K562 (cell line): Measurements from ENCODE around the gene LTBP4. TPM values are rescaled to one million over a fixed set of nuclear protein-coding genes. Genes with fewer than 3 reads are reported as not detected.
A peak's percentile ranks its signal among the peaks of the same experiment; 100 is the strongest.

Source experiments
- DACH1 ChIP-seq: fragments of 450-650 bp; IDR thresholded peaks from 2 replicates; pipeline ENCODE4 v1.6.1; 2018; ENCODE audit not compliant: partially characterized antibody
- EP300 ChIP-seq: IDR thresholded peaks from 2 replicates; pipeline ENCODE4 v1.6.1; 2012; ENCODE audit warnings: low read length, improper control_type of control experiment
- EP400 ChIP-seq: fragments of 450-650 bp; IDR thresholded peaks from 2 replicates; pipeline ENCODE4 v1.6.1; 2017; ENCODE audit warnings: antibody characterized with exemption, mild to moderate bottlenecking, moderate library complexity
- GABPA ChIP-seq: fragments of 200-800 bp; sonication (Bioruptor generic); conservative IDR thresholded peaks from 2 replicates; pipeline ENCODE4 v1.6.1; 2016; ENCODE audit warnings: low read depth, missing genetic modification characterization, missing compliant biosample characterization
- MYC ChIP-seq, 2 experiments: fragments of 250-450 bp in 1 of 2; sonication (Bioruptor Pico) in 1 of 2; IDR thresholded peaks; 2 replicates each; pipeline versions ENCODE4 v1.5.1 to v1.6.1; 2012 to 2021; ENCODE audit warnings: low read depth in 2 of 2, borderline replicate concordance in 1 of 2, improper control_type of control experiment in 1 of 2, low read length in 1 of 2, mild to moderate bottlenecking in 1 of 2, moderate library complexity in 1 of 2
- RCOR1 ChIP-seq, 2 experiments: IDR thresholded peaks; 2 replicates each; pipeline ENCODE4 v1.6.1; 2012; ENCODE audit warnings: low read depth in 2 of 2, low read length in 2 of 2, borderline replicate concordance in 1 of 2, improper control_type of control experiment in 1 of 2
- SRF ChIP-seq, 2 experiments: fragments of 250-450, 450-650 bp in 1 of 2; sonication (Bioruptor Pico) in 1 of 2; sonication (generic) in 1 of 2; formaldehyde crosslinking; IDR thresholded peaks; 2 replicates each; pipeline versions ENCODE4 v1.5.0 to v1.5.1; 2020 to 2022; ENCODE audit warnings: mild to moderate bottlenecking in 1 of 2, missing genetic modification reagents in 1 of 2
- STAG1 ChIP-seq: sonication (generic); formaldehyde crosslinking; IDR thresholded peaks from 2 replicates; pipeline ENCODE4 v1.5.0; 2020; ENCODE audit warnings: missing genetic modification reagents, borderline replicate concordance
- STAT5A ChIP-seq: IDR thresholded peaks from 2 replicates; pipeline ENCODE4 v1.6.1; 2012; ENCODE audit warnings: low read length, inconsistent platforms, borderline replicate concordance
- TAF7 ChIP-seq: fragments of 450-650 bp; IDR thresholded peaks from 2 replicates; pipeline ENCODE4 v1.6.1; 2016; ENCODE audit warnings: missing genetic modification characterization, missing compliant biosample characterization
- TBP ChIP-seq: optimal IDR thresholded peaks from 2 replicates; pipeline ENCODE3; 2011; ENCODE audit warnings: low read depth, low read length, improper control_type of control experiment
- ZBTB1 ChIP-seq: sonication (generic); formaldehyde crosslinking; IDR thresholded peaks from 2 replicates; pipeline ENCODE4 v1.8.1; 2023; ENCODE audit warnings: missing genetic modification reagents, low read depth, mild to moderate bottlenecking, borderline replicate concordance
- ZNF146 ChIP-seq: IDR thresholded peaks from one replicate; pipeline ENCODE4 v1.6.1; 2018; ENCODE audit warnings: missing compliant biosample characterization; ENCODE audit not compliant: unreplicated experiment
- ZNF436 ChIP-seq: fragments of 250-450, 450-650 bp; sonication (Bioruptor Pico); formaldehyde crosslinking; IDR thresholded peaks from 2 replicates; pipeline ENCODE4 v1.7.0; 2020; ENCODE audit warnings: mild to moderate bottlenecking
- polyA plus RNA-seq, 8 experiments: library from polyadenylated mRNA; depleted of rRNA in 4 of 8; stranded (reverse) in 5 of 8; unstranded in 3 of 8; fragments of >200 nt; fragmentation: Nextera tagmentation in 2 of 8; fragmentation: Illumina TruSeq in 1 of 8; extraction: Ambion mirVana in 2 of 8; extraction: Trizol in 1 of 8; gene quantifications; 2 replicates each; pipeline versions ENCODE4 v1.2.1 to v1.2.3, GENCODE V29; 2011 to 2014; ENCODE audit warnings: inconsistent platforms in 1 of 8, missing spikeins in 1 of 8
- total RNA-seq, 7 experiments: library from RNA; depleted of rRNA in 6 of 7; stranded (reverse); fragments of >200 nt in 6 of 7; fragmentation: Illumina TruSeq in 2 of 7; extraction: Trizol in 2 of 7; gene quantifications; 2 replicates each; pipeline versions ENCODE4 v1.2.1 to v1.2.3, GENCODE V29; 2011 to 2021; ENCODE audit warnings: low replicate concordance in 1 of 7
- TF ChIP-seq, protein P1 (sequence below), 2 experiments: IDR thresholded peaks; 2 replicates each; pipeline ENCODE4 v1.6.1; 2011; ENCODE audit warnings: borderline replicate concordance in 1 of 2, control low read depth in 1 of 2, low read depth in 1 of 2, low read length in 1 of 2, mild to moderate bottlenecking in 1 of 2, mixed read lengths in 1 of 2, moderate library complexity in 1 of 2; ENCODE audit not compliant: insufficient read depth in 1 of 2, insufficient read length in 1 of 2, poor library complexity in 1 of 2, severe bottlenecking in 1 of 2; ENCODE audit errors: extremely low read depth in 1 of 2
- TF ChIP-seq, protein P2 (sequence below): sonication (generic); formaldehyde crosslinking; IDR thresholded peaks from 2 replicates; pipeline ENCODE4 v1.9.0; 2022; ENCODE audit warnings: mild to moderate bottlenecking, missing genetic modification reagents
- TF ChIP-seq, protein P3 (sequence below): fragments of 450-650 bp; formaldehyde crosslinking; IDR thresholded peaks from 2 replicates; pipeline ENCODE4 v1.4.0; 2022; ENCODE audit warnings: mild to moderate bottlenecking, moderate library complexity
- TF ChIP-seq, protein P4 (sequence below): sonication (generic); formaldehyde crosslinking; IDR thresholded peaks from 2 replicates; pipeline ENCODE4 v1.8.1; 2023; ENCODE audit warnings: mild to moderate bottlenecking, missing genetic modification reagents, moderate library complexity
- TF ChIP-seq, protein P5 (sequence below): fragments of 450-650 bp; IDR thresholded peaks from 2 replicates; pipeline ENCODE4 v1.6.1; 2014; ENCODE audit warnings: low read depth, mild to moderate bottlenecking, moderate library complexity, borderline replicate concordance

LTBP4 gene
- total and polyA plus RNA-seq, 9 of the 15 experiments (the other 6 are each of a cell fraction or from before 2014, with no cell fraction given) = 0.35 to 160 (median 31.6) TPM

DNA sequence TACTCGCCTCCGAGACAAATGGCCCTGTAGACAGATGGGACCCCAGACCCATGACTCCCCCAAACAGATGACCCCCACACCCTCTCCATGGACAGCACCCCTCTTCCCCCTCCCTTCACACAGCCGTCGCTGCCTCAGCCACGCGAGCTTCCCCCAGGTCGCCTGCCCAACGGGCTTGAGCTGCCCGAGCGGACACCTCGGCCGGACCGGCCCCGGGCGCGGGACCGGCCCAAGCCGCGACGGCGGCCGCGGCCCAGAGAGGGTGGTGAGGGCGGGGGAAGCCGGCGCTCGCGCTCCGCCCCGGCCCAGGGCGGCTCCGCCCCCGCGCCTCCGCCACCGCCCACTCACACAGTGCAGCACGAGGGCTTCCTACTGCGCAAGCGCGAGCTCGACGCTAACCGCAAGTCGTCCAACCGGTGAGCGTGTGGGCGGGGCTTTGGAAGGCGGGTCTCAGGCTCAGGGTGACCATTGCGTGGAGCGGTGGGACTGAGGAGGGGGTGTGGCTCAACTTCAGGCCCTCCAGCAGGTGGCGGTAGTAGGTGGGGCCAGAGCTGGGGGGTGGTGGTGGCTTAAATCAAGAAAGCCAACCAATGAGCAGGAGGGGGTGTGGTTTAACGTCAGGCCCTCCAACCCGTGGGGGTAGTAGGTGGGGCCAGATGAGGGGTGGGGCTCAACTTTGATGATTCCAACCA, 30.7 kb upstream of the LTBP4 start (continued):
- TF ChIP-seq, protein P1, sequence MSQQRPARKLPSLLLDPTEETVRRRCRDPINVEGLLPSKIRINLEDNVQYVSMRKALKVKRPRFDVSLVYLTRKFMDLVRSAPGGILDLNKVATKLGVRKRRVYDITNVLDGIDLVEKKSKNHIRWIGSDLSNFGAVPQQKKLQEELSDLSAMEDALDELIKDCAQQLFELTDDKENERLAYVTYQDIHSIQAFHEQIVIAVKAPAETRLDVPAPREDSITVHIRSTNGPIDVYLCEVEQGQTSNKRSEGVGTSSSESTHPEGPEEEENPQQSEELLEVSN (IDR thresholded peaks at IDR 0.05; ENCODE audit: borderline replicate concordance in 1 of 2, extremely low read depth in 1 of 2, insufficient read depth in 1 of 2, insufficient read length in 1 of 2, low read depth in 1 of 2, low read length in 1 of 2, poor library complexity in 1 of 2, severe bottlenecking in 1 of 2) = peak; percentile 88 to 97
- TF ChIP-seq EP400 (no peak), GABPA (tag) (no peak), ZNF146 (CRISPR knock-in tag) (no peak), SRF (CRISPR knock-in tag; IDR thresholded peaks at IDR 0.05) (0 out of 4 replicates have a peak, but pooled peaks of 1 of the 2 experiments have one; percentile 53), ZNF436 (CRISPR knock-in tag) (no peak), STAT5A (no peak), STAG1 (no peak), MYC (IDR thresholded peaks at IDR 0.05; ENCODE audit: low read depth, low read length) (peak; percentile 69; the same call in 1 of the 2 replicates), MYC (CRISPR knock-in tag; IDR thresholded peaks at IDR 0.05; ENCODE audit: borderline replicate concordance, low read depth) (no peak), RCOR1 (IDR thresholded peaks at IDR 0.05; ENCODE audit: borderline replicate concordance in 1 of 2, low read depth in 2 of 2, low read length in 2 of 2) (peak in 1 of 2 experiments; percentile 47; a peak in 1 of 4 replicates), TAF7 (tag) (no peak), EP300 (0 out of 2 replicates have a peak, but pooled peaks have one; percentile 3), DACH1 (no peak), TBP (peak; percentile 79), ZBTB1 (CRISPR knock-in tag) (no peak)
- TF ChIP-seq, protein P2, sequence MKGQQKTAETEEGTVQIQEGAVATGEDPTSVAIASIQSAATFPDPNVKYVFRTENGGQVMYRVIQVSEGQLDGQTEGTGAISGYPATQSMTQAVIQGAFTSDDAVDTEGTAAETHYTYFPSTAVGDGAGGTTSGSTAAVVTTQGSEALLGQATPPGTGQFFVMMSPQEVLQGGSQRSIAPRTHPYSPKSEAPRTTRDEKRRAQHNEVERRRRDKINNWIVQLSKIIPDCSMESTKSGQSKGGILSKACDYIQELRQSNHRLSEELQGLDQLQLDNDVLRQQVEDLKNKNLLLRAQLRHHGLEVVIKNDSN (CRISPR knock-in tag) = peak; percentile 79
- TF ChIP-seq, protein P3, sequence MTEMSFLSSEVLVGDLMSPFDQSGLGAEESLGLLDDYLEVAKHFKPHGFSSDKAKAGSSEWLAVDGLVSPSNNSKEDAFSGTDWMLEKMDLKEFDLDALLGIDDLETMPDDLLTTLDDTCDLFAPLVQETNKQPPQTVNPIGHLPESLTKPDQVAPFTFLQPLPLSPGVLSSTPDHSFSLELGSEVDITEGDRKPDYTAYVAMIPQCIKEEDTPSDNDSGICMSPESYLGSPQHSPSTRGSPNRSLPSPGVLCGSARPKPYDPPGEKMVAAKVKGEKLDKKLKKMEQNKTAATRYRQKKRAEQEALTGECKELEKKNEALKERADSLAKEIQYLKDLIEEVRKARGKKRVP (CRISPR knock-in tag) = 0 out of 2 replicates have a peak, but pooled peaks have one; percentile 29
- TF ChIP-seq, protein P4, sequence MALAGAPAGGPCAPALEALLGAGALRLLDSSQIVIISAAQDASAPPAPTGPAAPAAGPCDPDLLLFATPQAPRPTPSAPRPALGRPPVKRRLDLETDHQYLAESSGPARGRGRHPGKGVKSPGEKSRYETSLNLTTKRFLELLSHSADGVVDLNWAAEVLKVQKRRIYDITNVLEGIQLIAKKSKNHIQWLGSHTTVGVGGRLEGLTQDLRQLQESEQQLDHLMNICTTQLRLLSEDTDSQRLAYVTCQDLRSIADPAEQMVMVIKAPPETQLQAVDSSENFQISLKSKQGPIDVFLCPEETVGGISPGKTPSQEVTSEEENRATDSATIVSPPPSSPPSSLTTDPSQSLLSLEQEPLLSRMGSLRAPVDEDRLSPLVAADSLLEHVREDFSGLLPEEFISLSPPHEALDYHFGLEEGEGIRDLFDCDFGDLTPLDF (CRISPR knock-in tag) = no peak
- TF ChIP-seq, protein P5, sequence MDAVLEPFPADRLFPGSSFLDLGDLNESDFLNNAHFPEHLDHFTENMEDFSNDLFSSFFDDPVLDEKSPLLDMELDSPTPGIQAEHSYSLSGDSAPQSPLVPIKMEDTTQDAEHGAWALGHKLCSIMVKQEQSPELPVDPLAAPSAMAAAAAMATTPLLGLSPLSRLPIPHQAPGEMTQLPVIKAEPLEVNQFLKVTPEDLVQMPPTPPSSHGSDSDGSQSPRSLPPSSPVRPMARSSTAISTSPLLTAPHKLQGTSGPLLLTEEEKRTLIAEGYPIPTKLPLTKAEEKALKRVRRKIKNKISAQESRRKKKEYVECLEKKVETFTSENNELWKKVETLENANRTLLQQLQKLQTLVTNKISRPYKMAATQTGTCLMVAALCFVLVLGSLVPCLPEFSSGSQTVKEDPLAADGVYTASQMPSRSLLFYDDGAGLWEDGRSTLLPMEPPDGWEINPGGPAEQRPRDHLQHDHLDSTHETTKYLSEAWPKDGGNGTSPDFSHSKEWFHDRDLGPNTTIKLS = peak; percentile 37; the same call in 1 of the 2 replicates
